ENCODE measurements around the gene BIN2.

The BIN2 gene

GRCh38 chr12:51360315-51360714, 36.3 kb upstream of the BIN2 start:
- H3K4me3 ChIP-seq (ENCODE audit: low read depth, low read length), result no peak overlapping the region
- TF ChIP-seq CTCF (IDR thresholded peaks at IDR 0.05; ENCODE audit: borderline replicate concordance, insufficient read depth, low read depth, low read length), result no peak

DNA sequence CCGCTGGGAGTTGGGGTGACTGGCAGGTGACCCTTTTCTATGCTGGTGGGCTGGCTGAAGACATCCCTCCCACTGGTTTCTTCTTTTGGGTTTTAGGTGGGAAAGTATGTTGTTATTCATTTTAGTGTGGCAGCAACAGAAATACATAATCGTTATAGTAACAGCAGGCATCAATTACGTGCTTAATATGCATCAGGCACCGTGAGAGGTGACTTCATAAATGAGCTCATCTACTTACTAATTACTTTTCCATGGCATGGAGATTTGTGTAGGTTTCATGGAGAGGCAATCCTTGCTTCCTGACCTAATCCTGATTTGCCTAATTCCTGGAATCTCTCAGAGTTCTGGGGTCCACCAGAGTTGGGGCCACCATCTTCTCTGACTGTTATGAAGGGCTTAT, 35.9 kb upstream of the BIN2 start:
- no peak overlapping the region for H3K4me3 ChIP-seq (ENCODE audit: low read depth, low read length)

DNA sequence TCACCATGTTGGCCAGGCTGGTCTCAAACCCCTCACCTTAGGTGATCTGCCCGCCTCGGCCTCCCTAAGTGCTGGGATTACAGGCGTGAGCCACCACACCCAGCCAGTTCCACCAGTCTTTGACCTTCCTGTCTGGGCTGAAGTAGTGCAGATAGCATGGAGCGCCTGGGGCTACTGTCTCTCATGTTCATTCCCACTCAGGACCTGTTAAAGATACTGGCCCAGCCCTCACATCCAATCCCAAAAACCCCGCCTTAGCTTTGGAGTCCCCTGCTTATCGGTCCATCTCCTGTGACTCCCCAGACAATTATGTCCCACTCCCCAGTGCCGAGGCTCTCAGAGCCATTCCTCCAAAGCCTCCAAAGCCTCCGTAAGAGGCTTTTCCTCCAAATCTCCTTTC, 34.5 kb upstream of the BIN2 start:
- TF ChIP-seq CTCF (IDR thresholded peaks at IDR 0.05; ENCODE audit: borderline replicate concordance, insufficient read depth, low read depth, low read length), result no peak

More for the DNA sequence above, 35.9 kb upstream of the BIN2 start:
- no peak for TF ChIP-seq CTCF (IDR thresholded peaks at IDR 0.05; ENCODE audit: borderline replicate concordance, insufficient read depth, low read depth, low read length)

GRCh38 chr12:51357374-51358047, 33.5 kb upstream of the BIN2 start:
- no peak overlapping the region for H3K4me3 ChIP-seq (ENCODE audit: low read depth, low read length)
- TF ChIP-seq CTCF (IDR thresholded peaks at IDR 0.05; ENCODE audit: borderline replicate concordance, insufficient read depth, low read depth, low read length), result no peak

More for the DNA sequence above, 34.5 kb upstream of the BIN2 start:
- H3K4me3 ChIP-seq (ENCODE audit: low read depth, low read length), result no peak overlapping the region

DNA sequence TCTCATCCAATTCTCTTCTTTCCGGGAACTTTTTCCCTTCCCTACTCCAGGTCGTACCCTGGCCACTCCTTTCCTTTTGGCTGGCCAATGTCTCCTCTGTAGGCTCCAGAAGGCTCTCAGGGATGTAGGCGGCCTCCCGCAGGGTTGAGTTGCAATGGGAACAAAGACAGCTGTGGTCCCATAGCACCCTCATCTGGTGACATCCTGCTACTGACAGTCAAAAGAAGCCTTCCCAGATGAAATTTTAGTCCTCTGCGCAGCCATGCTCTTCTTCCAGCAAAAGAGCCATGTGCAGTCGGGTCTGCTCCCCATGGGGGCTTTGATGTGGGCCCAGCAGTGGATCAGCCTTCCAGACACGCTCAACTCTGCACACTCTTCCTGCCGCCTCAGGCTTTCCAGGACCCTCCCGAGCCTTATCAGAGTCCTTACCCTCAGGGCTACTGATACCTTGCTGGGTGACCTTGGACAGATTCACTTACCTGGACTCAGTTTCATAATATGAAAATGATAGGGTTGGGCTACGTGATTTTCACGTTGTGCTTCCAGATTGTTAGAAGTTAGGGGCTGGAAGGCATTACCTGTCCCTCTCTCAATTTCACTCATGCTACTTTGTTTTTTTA, 28.0 kb upstream of the BIN2 start:
- peak; percentile 67 for TF ChIP-seq CTCF (IDR thresholded peaks at IDR 0.05; ENCODE audit: borderline replicate concordance, insufficient read depth, low read depth, low read length)
- H3K4me3 ChIP-seq (ENCODE audit: low read depth, low read length), result no peak overlapping the region

GRCh38 chr12:51349026-51349425, 25.1 kb upstream of the BIN2 start:
- H3K4me3 ChIP-seq (ENCODE audit: low read depth, low read length), result no peak overlapping the region
- no peak for TF ChIP-seq CTCF (IDR thresholded peaks at IDR 0.05; ENCODE audit: borderline replicate concordance, insufficient read depth, low read depth, low read length)

GRCh38 chr12:51348116-51348515, 24.1 kb upstream of the BIN2 start:
- TF ChIP-seq CTCF (IDR thresholded peaks at IDR 0.05; ENCODE audit: borderline replicate concordance, insufficient read depth, low read depth, low read length), result no peak
- no peak overlapping the region for H3K4me3 ChIP-seq (ENCODE audit: low read depth, low read length)
